GM19438 (cell line): ENCODE data around the gene HIC1.
A peak's percentile ranks its signal among the peaks of the same experiment; 100 is the strongest.

Source experiments
- ATAC-seq: cut with Tn5 transposase; IDR thresholded peaks from one replicate; pipeline ENCODE4 v1.9.1; 2021; ENCODE audit warnings: low read depth; ENCODE audit not compliant: unreplicated experiment

The HIC1 gene

DNA sequence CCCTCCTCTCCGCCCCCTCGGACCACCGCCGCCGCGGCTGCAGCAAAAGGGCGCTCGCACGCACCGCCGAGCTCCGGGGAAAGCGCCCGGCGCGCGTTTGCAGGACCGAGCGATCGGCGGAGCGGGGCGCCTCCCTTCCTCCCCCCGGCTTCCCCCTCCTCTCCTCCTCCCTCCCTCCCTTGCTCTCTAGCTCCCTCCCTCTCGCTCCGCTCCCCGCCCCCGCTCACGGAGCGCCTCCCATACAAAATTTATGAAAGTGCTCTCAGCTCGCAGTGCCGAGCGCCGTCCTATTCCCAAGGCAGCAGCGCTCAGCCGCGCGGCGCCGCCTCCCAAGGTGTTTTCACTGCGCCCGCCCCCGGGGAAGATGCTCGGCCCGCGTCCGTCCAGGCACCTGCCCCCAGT lies 29.7 kb upstream of the HIC1 start, which contains the start of gene RTN4RL1:
TSS of gene RTN4RL1 (minus strand) at position 115 of the 402 bp plus-strand sequence. CDS start 469 bp downstream, outside the sequence.
- no peak for ATAC-seq

DNA sequence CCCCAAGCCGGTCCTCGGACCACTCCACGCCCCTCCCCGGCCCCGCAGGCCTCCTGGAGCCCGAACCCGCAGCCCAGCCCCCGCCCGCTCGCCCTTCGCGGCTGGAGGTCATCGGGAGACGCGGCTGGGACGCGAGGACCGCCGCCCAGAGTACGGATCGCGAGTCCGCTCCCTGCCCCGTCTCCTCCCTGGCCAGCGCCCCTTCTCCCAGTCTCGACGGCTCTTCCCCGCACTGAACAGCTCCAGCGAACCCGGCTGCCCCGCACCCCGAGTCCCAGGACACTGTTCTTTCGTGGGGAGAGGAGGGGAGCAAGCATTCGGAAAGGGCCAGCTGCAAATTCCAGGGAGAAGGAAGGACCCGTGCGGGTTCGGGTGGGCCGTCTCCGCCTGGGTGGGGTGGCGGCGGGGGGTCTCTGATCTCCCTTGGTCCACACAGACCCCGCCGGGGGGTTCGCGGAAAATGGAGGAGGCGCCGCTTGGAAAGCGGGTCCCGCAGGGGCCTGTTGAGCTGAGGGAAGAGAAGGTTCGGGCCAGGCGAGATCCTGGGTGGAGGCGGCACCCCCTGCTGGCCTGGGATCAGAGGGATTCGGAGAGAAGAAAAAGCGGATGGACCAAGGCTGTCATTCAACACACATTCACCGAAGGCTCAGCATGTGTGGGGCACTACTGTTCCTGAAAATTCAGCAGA lies 29.1 kb upstream of the HIC1 start:
- no peak for ATAC-seq

DNA sequence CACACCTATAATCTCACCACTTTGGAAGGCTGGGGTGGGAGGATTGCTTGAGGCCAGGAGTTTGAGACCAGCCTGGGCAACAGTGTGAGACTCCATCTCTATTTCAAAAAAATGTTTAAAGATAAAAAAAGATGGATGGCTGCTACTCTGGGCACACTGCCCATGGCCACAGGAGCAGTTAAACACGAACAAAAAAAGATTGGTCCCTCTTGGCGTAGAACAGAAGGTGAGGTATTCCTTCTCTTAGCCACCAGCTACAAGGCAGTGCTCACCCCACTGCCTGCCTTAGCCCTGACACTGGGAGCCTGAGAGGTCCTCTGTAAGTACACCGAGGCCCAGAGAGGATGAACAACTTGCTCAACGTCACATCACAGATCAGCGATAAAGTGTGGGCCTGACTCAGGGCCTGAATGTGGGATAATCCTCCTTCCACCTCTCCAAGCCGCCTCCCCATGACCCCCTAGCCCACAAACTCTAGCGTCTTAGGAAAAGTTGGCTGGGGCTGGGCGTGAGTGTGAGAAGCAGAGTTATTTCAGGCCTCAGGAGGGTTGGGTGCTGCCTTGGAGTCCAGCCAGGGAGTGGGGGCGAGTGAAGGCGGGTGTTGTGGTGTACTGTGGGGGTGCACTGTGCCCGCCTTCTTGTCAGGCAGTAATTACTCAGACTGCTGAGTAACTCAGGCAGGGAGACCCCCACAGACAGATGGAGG lies 27.2 kb upstream of the HIC1 start:
- no peak for ATAC-seq

DNA sequence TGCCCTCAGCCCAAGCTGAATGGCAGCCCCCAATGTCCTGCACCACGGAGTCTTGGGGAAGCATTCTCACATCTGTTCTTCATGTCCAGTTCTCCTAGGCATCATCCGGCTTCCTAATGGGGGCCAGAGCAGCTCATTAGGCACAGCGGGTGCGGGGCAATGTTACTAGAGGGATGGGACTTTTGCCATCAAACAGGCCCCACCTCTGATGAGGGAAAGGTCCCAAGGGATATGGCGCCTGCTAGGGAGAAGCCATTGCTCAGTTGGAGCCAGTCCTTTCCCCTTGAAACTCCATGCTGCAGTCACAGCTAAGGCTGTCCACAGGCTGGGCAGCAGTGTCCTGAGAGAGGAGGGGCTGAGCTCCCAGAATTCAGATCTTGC lies 26.7 kb upstream of the HIC1 start:
- ATAC-seq = no peak

DNA sequence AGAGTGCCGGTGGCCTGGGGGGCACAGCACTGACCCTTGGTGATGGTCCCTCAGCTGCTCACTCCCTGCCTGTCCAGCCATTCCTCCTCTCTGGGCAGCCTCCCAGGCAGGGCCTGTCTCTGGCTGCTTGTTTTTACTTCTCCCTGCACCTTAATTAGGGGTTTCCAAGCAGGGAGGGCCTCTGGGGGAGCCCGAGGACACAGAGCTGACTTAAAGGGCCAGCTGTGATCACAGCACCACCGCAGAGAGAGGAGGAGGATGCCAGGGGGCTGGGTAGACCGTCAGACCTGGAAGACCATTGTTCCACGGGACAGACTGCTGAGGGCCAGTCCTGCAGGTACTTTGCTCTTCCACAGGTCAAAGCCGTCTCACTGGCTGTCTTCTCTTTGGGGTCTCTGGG lies 26.2 kb upstream of the HIC1 start:
- ATAC-seq = no peak

DNA sequence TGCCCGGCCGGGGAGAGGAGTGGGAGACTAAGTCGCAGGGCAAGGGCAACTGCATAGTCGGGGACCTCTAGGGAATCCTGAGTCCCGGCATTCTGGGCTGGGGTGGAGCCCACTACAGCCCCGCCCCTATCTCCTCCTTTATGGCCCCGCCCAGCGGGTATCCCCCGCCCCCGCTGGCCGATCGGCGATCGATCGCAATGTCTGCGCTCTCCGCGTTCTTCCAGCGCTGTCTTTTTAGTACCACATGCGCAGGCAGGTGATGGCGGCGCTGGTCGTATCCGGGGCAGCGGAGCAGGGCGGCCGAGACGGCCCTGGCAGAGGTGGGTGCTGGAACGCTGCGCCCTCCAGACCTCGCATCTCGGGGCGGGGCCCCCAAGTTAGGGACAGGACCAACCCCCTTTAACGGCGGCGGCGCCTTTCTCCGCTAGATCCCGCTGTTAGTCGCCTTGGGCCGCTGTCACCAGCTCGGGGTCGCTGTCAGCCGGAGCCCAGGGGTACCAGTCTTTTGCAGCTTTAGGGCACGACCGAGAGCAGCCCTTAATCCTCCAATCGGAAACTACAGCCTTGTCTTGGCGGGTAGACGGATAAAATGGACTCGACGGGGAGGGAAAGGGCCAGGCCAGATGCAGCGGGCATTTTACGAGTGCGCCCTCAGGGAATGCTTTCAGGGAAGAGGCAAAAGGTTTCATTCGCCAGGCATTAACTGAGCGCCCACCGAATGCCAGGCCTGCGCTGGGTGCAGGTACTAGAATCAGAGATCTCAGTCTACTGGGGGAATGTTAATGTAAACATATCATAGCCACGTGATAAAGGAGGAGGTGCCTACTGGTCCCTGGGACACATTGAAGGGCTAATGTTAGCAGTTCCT lies 24.8 kb upstream of the HIC1 start, which contains the start of gene DPH1:
TSS of gene DPH1 (plus strand) at position 243 of the 868 bp plus-strand sequence. CDS start at position 260, 17 bp downstream.
- peak; percentile 79 for ATAC-seq

DNA sequence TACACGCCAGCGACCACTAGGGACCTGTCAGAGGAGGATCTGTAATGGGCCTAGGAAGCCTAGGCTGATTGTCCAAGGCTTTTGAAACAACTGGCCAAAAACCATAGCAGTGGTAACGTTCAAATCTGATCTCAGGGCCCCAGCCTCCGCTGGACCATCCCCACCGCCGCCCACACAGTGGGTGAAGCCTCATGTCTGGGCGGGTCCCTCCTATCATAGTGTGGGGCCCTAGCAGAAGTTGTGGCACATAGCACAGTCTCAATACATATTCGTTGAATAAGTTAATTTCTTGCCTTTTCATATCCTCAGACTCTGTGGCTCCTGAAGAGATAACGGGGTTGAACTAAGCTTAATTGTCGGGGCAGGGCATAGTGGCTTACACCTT lies 24.1 kb upstream of the HIC1 start:
- no peak for ATAC-seq

DNA sequence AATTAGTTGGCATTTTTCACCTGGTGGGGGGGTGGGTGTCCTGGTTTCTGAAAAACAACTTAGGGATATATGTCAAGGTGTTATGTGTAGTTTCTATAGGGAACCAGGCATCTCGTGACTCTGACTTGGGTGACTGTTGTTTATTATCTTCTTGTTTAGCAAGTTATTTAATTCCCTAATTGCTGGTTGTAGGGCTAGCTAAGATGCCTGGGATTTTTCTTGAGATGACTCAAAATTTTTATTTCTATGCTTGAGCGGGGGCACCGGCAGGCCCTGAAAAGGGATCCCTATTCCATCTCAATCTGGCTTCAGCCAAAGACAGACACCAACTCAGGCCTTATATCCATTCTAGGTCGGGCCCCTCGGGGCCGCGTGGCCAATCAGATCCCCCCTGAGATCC lies 21.8 kb upstream of the HIC1 start:
- no peak for ATAC-seq

DNA sequence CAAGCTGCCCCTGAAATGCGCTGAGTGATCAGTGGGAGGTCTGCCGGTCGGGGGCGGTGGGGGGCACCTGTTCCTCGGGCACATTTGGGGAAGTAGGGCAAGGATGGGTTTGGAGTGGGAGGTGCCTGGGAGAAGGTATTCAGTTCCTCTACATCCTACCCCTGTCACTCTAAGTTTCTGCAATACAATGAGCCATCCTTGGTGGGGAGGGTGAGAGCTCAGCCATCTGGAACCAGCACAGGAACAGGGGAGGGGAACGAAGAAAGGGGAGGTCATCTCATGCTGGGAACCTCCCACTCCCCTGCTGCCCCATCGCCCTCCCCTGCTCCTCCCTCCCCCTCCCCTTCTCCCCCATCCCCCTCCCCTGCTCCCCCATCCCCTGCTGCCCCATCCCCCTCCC lies 20.7 kb upstream of the HIC1 start:
- ATAC-seq = no peak

DNA sequence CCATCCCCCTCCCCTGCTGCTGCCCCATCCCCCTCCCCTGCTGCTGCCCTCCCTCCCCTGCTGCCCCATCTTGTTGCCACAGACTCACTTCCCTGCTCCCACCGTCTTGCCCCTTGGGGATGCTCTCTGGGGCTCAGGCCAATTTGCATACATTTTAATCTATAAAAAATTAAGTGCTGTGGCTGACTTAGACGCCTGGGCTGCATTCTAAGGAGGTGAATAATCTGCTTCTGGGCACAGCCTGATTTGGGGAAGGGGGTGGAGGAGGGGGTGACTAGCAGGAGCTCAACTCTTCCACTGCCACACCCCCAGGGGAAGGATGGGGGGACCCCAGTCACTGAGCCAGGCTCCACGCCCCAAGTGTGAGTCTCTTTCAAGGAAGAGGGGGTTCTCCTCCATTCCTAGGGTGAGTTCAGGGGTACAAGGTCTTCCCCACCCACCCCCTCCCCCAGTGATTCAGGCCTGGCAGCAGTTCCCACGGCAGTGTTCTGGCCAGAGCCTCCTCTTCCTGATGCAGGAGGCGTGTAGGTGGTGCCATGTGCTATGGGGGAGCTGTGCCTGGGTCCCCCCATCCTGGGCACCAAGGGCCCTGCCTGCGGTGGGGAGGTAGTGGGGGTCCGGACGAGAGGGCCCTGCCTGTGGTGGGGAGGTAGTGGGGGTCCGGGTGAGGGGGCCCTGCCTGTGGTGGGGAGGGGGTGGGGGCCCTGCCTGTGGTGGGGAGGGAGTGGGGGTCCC lies 19.9 kb upstream of the HIC1 start:
- no peak for ATAC-seq

DNA sequence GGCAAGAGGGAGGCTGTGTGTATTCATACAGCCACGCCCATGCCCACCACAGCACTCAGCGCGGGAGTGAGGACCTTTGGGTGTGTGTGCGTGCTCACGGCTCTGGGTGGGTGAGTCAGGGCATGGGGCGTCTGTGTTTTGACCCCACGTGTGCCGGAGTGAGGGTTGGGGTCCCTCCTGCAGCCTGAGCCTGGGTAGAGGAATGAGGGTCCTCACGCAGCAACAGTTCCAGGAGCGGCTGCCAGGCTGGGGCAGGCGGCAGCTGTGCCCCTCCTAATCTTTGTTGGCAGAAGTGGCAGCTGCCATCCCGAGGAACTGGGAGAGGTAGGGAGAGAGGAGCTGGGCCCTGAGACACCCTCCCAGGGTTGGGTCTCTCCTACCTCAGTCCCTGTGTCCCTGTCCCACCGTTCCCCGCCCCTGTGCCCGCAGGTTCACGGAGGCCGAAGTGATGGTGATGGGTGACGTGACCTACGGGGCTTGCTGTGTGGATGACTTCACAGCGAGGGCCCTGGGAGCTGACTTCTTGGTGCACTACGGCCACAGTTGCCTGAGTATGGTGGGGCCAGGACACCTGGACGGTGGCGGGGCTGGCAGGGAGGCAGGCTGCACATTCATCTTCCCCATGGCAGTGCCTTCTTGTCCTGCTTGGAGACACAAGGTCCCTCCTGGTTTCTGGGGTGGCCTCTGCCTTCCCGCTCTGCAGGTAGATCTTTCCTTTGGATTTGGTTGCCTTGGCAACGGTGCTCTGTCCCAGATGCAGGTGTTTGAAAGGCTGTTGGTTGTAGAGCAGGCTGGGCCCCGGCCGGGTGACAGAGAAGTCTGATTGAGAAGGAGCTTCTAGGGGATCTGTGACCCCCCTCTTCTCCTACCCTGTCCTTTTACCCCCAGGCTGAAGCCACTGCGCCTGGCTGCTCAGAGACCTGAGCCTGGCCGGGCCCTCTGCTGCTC lies 19.1 kb upstream of the HIC1 start:
- ATAC-seq = no peak

DNA sequence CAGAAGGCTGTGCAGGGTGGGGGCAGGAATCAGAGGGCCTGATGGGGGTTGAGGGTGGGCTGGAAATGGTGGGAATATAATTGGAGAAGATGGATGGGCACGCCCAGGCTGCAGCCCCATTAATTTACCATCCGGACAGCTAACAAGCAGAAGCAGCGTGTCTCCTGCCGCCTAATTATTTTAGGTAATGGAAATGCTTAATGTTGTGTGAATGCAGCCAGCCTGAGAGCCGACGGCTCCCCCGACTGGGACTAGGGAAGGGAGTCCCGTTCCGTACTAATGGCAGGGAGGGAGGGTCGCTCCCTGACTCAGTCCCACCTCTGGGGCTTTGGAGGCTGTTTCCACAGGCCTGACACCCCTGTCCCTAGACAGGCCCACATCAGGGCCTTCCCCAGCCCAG lies 17.7 kb upstream of the HIC1 start:
- no peak for ATAC-seq

DNA sequence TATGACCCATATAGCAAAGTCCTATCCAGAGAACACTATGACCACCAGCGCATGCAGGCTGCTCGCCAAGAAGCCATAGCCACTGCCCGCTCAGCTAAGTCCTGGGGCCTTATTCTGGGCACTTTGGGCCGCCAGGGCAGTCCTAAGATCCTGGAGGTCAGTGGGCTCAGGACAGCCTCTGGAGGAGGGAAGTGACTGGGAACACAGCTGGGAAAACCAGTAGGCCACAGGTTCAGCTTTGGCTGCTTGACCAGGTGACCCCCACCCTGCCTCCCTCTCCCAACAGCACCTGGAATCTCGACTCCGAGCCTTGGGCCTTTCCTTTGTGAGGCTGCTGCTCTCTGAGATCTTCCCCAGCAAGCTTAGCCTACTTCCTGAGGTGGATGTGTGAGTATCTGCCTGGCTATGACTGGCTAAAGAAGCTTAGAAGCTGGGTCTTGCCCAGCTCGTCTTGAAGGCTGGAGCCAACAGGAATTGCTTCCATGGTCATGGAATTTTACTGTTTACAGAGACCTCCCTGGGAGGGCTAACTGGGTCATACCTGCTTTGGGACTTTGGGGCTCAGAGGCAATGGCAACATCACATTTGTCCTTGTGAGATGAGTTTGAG lies 14.6 kb upstream of the HIC1 start:
- ATAC-seq = no peak

DNA sequence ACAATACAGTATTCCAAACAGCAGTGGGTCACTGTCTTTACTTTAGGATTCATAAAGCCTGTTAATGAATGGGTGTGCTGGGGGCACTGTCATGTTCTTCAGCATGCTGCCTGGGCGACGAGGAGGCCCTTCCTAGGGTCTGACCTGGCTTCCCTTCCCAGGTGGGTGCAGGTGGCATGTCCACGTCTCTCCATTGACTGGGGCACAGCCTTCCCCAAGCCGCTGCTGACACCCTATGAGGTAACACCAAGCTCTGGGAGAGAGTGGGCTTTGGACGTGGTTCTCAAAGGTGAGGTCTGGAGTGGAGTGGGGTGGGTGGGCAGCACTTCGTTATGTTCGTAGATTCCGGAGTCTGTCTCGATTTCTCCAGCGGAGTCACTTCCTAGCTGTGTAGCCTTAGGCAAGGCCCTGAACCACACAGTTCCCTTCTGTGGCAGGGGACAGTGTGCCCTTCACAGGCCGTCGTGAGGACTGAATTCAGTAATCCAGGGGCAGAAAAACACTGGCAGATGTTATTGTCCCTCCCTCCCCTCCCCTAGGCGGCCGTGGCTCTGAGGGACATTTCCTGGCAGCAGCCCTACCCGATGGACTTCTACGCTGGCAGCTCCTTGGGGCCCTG lies 13.9 kb upstream of the HIC1 start:
- ATAC-seq = no peak

DNA sequence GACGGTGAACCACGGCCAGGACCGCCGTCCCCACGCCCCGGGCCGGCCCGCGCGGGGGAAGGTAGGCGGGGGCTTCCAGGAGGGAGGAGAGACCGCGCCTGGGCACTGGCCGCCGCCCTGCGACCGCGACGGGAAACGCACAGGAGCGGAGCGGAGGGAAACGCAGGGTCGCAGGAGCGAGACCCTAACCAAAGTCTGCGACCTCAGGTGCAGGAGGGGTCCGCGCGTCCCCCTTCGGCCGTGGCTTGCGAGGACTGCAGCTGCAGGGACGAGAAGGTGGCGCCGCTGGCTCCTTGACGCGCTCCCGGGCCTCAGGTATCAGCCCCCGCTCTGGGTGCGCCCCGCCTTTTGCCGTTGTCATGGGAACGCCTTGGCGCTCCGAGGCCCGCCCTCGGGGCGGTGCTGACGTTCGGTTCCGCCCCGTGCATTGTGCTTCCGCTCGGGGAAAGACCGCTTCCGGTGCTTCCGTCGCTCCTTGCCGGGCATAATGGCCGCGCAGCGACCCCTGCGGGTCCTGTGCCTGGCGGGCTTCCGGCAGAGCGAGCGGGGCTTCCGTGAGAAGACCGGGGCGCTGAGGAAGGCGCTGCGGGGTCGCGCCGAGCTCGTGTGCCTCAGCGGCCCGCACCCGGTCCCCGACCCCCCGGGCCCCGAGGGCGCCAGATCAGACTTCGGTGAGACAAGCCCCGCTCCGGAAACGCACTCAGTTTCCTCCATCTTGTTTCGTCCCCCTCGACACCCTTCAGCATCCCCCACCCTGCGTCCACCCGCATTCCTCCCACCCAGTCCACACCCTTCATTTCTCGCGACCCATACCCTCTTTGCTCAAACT lies 13.1 kb upstream of the HIC1 start, which contains the start of gene OVCA2:
TSS of gene OVCA2 (plus strand) at position 462 of the 829 bp plus-strand sequence. CDS start at position 488, 26 bp downstream.
- ATAC-seq = peak; percentile 92

DNA sequence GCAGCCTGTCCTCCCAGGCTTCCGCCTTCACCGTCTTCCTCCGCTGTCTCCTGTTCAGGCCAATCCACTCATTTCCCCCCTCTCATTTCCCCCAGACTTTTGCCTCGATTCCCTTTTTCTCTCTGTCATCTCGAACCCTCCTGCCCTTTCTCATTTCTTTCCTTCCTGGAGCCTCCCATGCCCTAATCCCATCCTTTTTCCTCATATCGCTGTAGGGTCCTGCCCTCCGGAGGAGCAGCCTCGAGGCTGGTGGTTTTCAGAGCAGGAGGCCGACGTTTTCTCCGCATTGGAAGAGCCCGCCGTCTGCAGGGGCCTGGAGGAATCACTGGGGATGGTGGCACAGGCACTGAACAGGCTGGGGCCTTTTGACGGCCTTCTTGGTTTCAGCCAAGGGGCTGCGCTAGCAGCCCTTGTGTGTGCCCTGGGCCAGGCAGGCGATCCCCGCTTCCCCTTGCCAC lies 12.5 kb upstream of the HIC1 start:
- ATAC-seq = no peak

DNA sequence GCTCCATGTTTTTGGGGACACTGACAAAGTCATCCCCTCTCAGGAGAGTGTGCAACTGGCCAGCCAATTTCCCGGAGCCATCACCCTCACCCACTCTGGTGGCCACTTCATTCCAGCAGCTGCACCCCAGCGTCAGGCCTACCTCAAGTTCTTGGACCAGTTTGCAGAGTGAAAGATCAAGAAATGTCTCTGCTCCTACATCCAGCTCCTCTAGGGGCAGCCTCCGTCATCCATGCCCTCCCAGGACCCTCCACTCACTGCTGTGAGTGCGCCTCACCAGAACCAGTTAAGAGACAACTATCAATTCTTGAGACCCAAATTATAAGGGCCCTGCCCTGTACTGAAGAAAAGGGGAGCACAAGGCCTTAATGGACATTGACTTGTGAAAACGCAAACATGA lies 12.0 kb upstream of the HIC1 start:
- ATAC-seq = no peak

DNA sequence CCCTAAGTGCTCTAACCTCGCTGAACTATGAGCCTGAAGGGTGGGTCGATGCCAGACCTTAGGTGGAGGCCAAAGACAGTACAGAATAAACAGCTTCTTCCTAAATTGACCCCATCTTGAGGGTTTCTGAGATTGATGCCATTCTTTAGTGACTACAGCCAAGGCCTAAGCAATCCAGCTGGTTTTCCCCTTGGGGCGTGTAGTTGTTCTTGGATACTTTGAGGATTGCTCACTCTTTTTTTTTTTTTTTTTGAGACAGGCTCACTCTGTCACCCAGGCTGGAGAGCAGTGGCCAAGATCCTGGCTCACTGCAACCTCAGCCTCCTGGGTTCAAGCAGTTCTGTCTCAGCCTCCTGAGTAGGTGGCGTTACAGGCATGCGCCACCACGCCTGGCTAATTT lies 11.1 kb upstream of the HIC1 start:
- ATAC-seq = no peak
